Measurements from ENCODE around the gene PICK1. TPM values are rescaled to one million over a fixed set of nuclear protein-coding genes. Genes with fewer than 3 reads are reported as not detected.

The PICK1 gene
- total RNA-seq, 1 experiment from 2014 or later = 45.5 TPM

- no peak for DNase-seq
- no peak for TF ChIP-seq EZH2 (IDR thresholded peaks at IDR 0.05; ENCODE audit: low read length, unreplicated experiment)
- TF ChIP-seq, protein P1, sequence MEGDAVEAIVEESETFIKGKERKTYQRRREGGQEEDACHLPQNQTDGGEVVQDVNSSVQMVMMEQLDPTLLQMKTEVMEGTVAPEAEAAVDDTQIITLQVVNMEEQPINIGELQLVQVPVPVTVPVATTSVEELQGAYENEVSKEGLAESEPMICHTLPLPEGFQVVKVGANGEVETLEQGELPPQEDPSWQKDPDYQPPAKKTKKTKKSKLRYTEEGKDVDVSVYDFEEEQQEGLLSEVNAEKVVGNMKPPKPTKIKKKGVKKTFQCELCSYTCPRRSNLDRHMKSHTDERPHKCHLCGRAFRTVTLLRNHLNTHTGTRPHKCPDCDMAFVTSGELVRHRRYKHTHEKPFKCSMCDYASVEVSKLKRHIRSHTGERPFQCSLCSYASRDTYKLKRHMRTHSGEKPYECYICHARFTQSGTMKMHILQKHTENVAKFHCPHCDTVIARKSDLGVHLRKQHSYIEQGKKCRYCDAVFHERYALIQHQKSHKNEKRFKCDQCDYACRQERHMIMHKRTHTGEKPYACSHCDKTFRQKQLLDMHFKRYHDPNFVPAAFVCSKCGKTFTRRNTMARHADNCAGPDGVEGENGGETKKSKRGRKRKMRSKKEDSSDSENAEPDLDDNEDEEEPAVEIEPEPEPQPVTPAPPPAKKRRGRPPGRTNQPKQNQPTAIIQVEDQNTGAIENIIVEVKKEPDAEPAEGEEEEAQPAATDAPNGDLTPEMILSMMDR (conservative IDR thresholded peaks at IDR 0.05; ENCODE audit: low read depth, low read length) = no peak
- TF ChIP-seq EZH2phosphoT487 (IDR thresholded peaks at IDR 0.05; ENCODE audit: borderline replicate concordance, low read length) = no peak
- H3K4me1 ChIP-seq (ENCODE audit: insufficient read depth, low read length) = no peaks in the 10 kb centered on the region
- no peak overlapping the region for H3K4me2 ChIP-seq (ENCODE audit: low read length)
- intact Hi-C loops (cut with micrococcal nuclease) = no loop called here
- H4K20me1 ChIP-seq (ENCODE audit: low read length) = no peaks in the 10 kb centered on the region
- no peak for ATAC-seq
- no peaks in the 10 kb centered on the region for H3K36me3 ChIP-seq (ENCODE audit: low read depth, low read length)
- no peak overlapping the region for H2AFZ ChIP-seq (ENCODE audit: low read length)
- no peak overlapping the region for H3K4me3 ChIP-seq (ENCODE audit: low read length)
- BruUV-seq (replicated peaks) = TSS peak; percentile 9
- H3K9me3 ChIP-seq (ENCODE audit: low read length) = no peaks in the 10 kb centered on the region
- no peaks in the 10 kb centered on the region for H3K9me2 ChIP-seq (replicated peaks; ENCODE audit: low read length)
- no peak overlapping the region for H3K9ac ChIP-seq (ENCODE audit: low read length)
- no peaks in the 10 kb centered on the region for H3K27me3 ChIP-seq (ENCODE audit: low read length)
- ChIA-PET CTCF (no interaction called here), POLR2A (ENCODE audit: unreplicated experiment) (no interaction called here)
- no peak overlapping the region for H3K27ac ChIP-seq (ENCODE audit: low read length)
- no peaks in the 10 kb centered on the region for H3K79me2 ChIP-seq (ENCODE audit: low read length)
- no peaks in the 10 kb centered on the region for H3F3A ChIP-seq (ENCODE audit: low read length, unreplicated experiment)
Observed at GRCh38 chr22:38074181-38075104, 17.2 kb downstream of the PICK1 start.

GRCh38 chr22:38075105-38075825 is 18.1 kb downstream of the PICK1 start:
- intact Hi-C loops (cut with micrococcal nuclease) = no loop called here
- Histone ChIP-seq H3K27ac (ENCODE audit: low read length) (no peak overlapping the region), H3F3A (ENCODE audit: low read length, unreplicated experiment) (no peaks in the 10 kb centered on the region), H3K27me3 (ENCODE audit: low read length) (no peaks in the 10 kb centered on the region), H3K9me3 (ENCODE audit: low read length) (no peaks in the 10 kb centered on the region), H3K9ac (ENCODE audit: low read length) (no peak overlapping the region), H3K4me1 (ENCODE audit: insufficient read depth, low read length) (no peaks in the 10 kb centered on the region), H3K4me3 (ENCODE audit: low read length) (no peak overlapping the region), H3K36me3 (ENCODE audit: low read depth, low read length) (no peaks in the 10 kb centered on the region), H4K20me1 (ENCODE audit: low read length) (no peaks in the 10 kb centered on the region), H3K9me2 (replicated peaks; ENCODE audit: low read length) (no peaks in the 10 kb centered on the region), H3K4me2 (ENCODE audit: low read length) (no peak overlapping the region), H2AFZ (ENCODE audit: low read length) (no peak overlapping the region), H3K79me2 (ENCODE audit: low read length) (no peaks in the 10 kb centered on the region)
- no peak for ATAC-seq
- ChIA-PET CTCF (no interaction called here), POLR2A (ENCODE audit: unreplicated experiment) (no interaction called here)
- TF ChIP-seq, protein P1 (conservative IDR thresholded peaks at IDR 0.05; ENCODE audit: low read depth, low read length) = no peak
- BruUV-seq (replicated peaks) = no TSS peak
- DNase-seq = no peak

DNA sequence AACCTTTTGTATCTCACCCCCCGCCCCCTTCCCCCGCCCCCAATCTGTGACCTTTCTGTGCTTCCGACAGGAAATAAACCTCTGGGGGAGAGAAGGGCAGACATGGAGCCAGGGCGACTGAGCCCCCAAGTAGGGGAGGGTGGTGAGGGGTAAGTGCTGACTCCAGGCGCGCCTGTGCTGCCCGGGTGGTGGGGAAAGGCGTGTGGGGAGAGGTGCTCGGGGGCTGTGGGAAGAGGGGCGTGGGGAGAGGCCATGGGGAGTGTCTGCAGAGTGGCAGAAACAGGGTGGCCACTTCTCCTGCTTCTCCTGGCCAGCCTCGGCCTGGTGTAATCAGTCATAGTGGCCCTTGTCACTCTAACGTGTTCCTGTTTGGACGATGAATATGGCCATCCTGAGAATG is 18.8 kb downstream of the PICK1 start:
- ChIA-PET CTCF (no interaction called here), POLR2A (ENCODE audit: unreplicated experiment) (no interaction called here)
- H3F3A ChIP-seq (ENCODE audit: low read length, unreplicated experiment) = no peaks in the 10 kb centered on the region
- no peak overlapping the region for H3K4me2 ChIP-seq (ENCODE audit: low read length)
- BruUV-seq (replicated peaks) = no TSS peak
- TF ChIP-seq, protein P1 (conservative IDR thresholded peaks at IDR 0.05; ENCODE audit: low read depth, low read length) = no peak
- TF ChIP-seq EZH2 (IDR thresholded peaks at IDR 0.05; ENCODE audit: low read length, unreplicated experiment) = no peak
- no peaks in the 10 kb centered on the region for H3K36me3 ChIP-seq (ENCODE audit: low read depth, low read length)
- ATAC-seq (no peak), DNase-seq (no peak)
- no peaks in the 10 kb centered on the region for H4K20me1 ChIP-seq (ENCODE audit: low read length)
- no peak overlapping the region for H2AFZ ChIP-seq (ENCODE audit: low read length)
- no peaks in the 10 kb centered on the region for H3K9me3 ChIP-seq (ENCODE audit: low read length)
- H3K4me1 ChIP-seq (ENCODE audit: insufficient read depth, low read length) = no peaks in the 10 kb centered on the region
- intact Hi-C loops (cut with micrococcal nuclease) = no loop called here
- no peak overlapping the region for H3K27ac ChIP-seq (ENCODE audit: low read length)
- H3K27me3 ChIP-seq (ENCODE audit: low read length) = no peaks in the 10 kb centered on the region
- no peak overlapping the region for H3K4me3 ChIP-seq (ENCODE audit: low read length)
- no peaks in the 10 kb centered on the region for H3K79me2 ChIP-seq (ENCODE audit: low read length)
- H3K9ac ChIP-seq (ENCODE audit: low read length) = no peak overlapping the region
- H3K9me2 ChIP-seq (replicated peaks; ENCODE audit: low read length) = no peaks in the 10 kb centered on the region

Measured in PC-3 (cell line).